OCI-LY7 (cell line): ENCODE data around the gene NAGPA.

ENCODE experiments used
- EZH2phosphoT487 ChIP-seq: fragments of 200-600 bp; sonication (generic); IDR thresholded peaks from 2 replicates; pipeline ENCODE4 v1.6.1; 2018; ENCODE audit warnings: low read depth, borderline replicate concordance, mild to moderate bottlenecking, mixed run types, antibody characterized with exemption, low read length, moderate library complexity, mixed read lengths
- TF ChIP-seq, protein P1 (sequence below): fragments of 200-600 bp; sonication (generic); conservative IDR thresholded peaks from 2 replicates; pipeline ENCODE4 v1.5.1; 2014; ENCODE audit warnings: mild to moderate bottlenecking, antibody characterized with exemption, low read length, moderate library complexity, mixed read lengths

DNA sequence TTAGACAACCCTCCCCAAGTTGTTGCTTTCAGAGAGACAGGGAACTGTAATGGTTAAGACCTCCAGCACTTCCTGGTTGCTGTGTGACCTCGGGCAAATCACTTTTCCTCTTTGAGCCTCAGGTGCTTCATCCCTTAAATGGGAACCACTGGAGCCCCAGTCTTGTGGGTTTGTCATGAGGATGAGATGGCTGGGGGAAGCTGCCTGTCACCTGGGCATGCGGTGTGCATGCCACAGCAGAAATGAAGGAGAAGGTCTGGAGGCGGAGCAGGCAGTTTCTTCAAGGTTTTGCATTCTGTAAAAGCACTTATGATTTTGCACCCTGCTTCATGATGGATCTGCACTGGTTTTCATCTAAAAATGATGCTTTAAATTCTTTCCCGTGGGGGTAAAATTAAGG lies 22.1 kb downstream of the NAGPA start:
- TF ChIP-seq, protein P1, sequence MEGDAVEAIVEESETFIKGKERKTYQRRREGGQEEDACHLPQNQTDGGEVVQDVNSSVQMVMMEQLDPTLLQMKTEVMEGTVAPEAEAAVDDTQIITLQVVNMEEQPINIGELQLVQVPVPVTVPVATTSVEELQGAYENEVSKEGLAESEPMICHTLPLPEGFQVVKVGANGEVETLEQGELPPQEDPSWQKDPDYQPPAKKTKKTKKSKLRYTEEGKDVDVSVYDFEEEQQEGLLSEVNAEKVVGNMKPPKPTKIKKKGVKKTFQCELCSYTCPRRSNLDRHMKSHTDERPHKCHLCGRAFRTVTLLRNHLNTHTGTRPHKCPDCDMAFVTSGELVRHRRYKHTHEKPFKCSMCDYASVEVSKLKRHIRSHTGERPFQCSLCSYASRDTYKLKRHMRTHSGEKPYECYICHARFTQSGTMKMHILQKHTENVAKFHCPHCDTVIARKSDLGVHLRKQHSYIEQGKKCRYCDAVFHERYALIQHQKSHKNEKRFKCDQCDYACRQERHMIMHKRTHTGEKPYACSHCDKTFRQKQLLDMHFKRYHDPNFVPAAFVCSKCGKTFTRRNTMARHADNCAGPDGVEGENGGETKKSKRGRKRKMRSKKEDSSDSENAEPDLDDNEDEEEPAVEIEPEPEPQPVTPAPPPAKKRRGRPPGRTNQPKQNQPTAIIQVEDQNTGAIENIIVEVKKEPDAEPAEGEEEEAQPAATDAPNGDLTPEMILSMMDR: no peak
- TF ChIP-seq EZH2phosphoT487: no peak
